ENCODE measurements around the gene RPS26. TPM values are rescaled to one million over a fixed set of nuclear protein-coding genes. Genes with fewer than 3 reads are reported as not detected.
"Not testable (repeated sequence)": the region's sequence is repeated elsewhere in the genome, so short reads cannot be mapped to it uniquely, and the experiment has no call there.

RPS26 gene
- total RNA-seq, 2 experiments from 2014 or later: 28.1 to 40.7 TPM

- CTCF ChIA-PET: interaction anchor here (0.6 to 4.6 kb wide), 10 partner anchors 10 to 290 kb away, joined by 3 to 102 read pairs (median 6); partner anchors contain the start of gene SUOX
- H3K36me3 Mint-ChIP-seq: peaks cover 26% of the 10 kb centered on the region
- no peak overlapping the region for H3K27ac Mint-ChIP-seq
- H3K27me3 Mint-ChIP-seq: no peaks in the 10 kb centered on the region
- no peak for DNase-seq
- POLR2A ChIA-PET: no interaction called here
- no peak overlapping the region for H3K4me3 Mint-ChIP-seq
- peaks cover 21% of the 10 kb centered on the region for H3K4me1 Mint-ChIP-seq (ENCODE audit: low read depth)
- no peaks in the 10 kb centered on the region for H3K9me3 Mint-ChIP-seq
- intact Hi-C loops (cut with micrococcal nuclease): loop anchor here (1.0 kb wide), 1 partner anchor 32 kb away; no protein-coding TSS in a partner anchor
These were observed 13.1 kb upstream of the RPS26 start for GRCh38 chr12:56028511-56029165.

DNA sequence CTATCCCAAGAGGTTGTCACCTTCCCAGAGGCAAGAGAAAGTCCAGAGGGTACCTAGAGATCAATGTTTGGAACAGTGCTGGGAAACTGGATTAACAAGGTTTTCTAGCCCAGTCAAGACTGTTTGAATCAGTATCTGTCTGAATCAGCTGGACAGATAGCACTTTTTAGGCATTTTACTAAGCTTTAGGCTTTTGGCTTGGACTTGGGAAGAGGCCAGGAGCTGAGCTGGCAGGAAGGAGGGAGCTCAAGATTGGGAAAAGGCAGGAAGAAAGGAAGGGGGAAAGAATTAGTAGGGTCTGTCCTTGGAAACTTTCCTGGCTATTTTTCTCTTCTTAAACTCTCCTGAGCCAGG lies 12.6 kb upstream of the RPS26 start:
- Mint-ChIP-seq H3K9me3 (no peaks in the 10 kb centered on the region), H3K4me1 (ENCODE audit: low read depth) (peaks cover 19% of the 10 kb centered on the region), H3K36me3 (peaks cover 27% of the 10 kb centered on the region), H3K4me3 (no peak overlapping the region), H3K27me3 (no peaks in the 10 kb centered on the region), H3K27ac (no peak overlapping the region)
- DNase-seq: no peak
- ChIA-PET CTCF (interaction anchor here (0.6 to 4.6 kb wide), 21 partner anchors 10 to 1550 kb away, joined by 3 to 102 read pairs (median 3); partner anchors contain the start of genes RAB5B and SUOX), POLR2A (no interaction called here)
- intact Hi-C loops (cut with micrococcal nuclease): loop anchor here (1.0 kb wide), 1 partner anchor 33 kb away; no protein-coding TSS in a partner anchor

DNA sequence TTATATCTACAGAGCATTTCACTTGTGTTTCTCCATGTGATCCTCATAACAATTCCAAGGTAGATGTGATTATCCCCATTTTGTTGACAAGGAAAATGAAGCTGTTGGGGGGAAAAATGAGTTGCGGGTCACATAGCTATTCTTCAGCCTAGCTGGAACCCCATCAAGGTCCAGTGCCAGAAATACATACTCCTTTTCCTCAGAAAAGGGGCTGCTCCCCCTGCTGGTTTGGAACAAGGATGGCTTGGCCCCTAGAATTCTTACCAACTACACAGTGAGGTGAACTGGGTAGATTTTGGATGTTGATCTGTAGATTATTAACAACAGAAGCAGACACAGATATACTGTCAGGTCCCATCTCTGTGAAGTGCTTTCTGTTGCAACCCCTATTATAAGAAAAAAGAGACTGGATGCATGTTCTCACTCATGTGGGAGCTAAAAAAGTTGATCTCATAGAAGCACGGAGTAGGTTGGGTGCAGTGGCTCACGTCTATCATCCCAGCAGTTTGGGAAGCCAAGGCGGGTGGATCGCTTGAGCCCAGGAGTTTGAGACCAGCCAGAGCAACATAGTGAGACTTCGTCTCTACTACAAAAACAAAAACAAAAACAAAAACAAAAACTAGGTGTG lies 11.9 kb upstream of the RPS26 start:
- POLR2A ChIA-PET: no interaction called here
- Mint-ChIP-seq H3K4me1 (ENCODE audit: low read depth) (peaks cover 19% of the 10 kb centered on the region), H3K4me3 (no peak overlapping the region), H3K9me3 (no peaks in the 10 kb centered on the region), H3K36me3 (peaks cover 30% of the 10 kb centered on the region), H3K27ac (no peak overlapping the region), H3K27me3 (no peaks in the 10 kb centered on the region)
- DNase-seq: peak; percentile 54
- intact Hi-C loops (cut with micrococcal nuclease): loop anchor here (1.0 kb wide), 1 partner anchor 33 kb away; no protein-coding TSS in a partner anchor
- CTCF ChIA-PET: interaction anchor here (0.6 to 4.6 kb wide), 22 partner anchors 10 to 1550 kb away, joined by 3 to 102 read pairs (median 3); partner anchors contain the start of genes RAB5B and SUOX

DNA sequence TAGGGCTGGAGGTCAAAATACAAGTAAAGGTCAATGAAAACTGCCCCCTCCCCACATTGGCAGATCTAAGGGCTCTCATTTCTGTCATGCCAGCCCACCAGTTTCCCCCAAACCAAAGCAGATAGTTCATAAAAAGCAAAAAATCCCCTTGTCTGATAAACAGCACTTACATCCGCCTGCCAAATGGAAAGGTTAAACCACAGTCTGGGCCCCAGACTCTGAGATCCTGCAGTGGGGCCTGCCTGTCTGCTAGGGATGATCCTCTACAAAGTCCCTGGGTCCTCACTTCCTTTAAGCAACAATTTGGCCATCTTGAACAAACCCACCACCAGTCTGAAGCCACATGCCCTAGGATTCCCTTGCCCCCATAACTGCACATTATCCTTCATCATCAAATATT lies 9.7 kb upstream of the RPS26 start:
- ChIA-PET CTCF (interaction anchor here (4.6 kb wide), 1 partner anchor 36 kb away, joined by 20 read pairs; the partner anchor contains the start of gene SUOX), POLR2A (no interaction called here)
- intact Hi-C loops (cut with micrococcal nuclease): no loop called here
- Mint-ChIP-seq H3K4me1 (ENCODE audit: low read depth) (peaks cover 19% of the 10 kb centered on the region), H3K27me3 (no peaks in the 10 kb centered on the region), H3K4me3 (no peak overlapping the region), H3K27ac (peak overlapping the region; percentile 55), H3K9me3 (no peaks in the 10 kb centered on the region), H3K36me3 (peaks cover 36% of the 10 kb centered on the region)
- DNase-seq: peak; percentile 36

- peaks cover 18% of the 10 kb centered on the region for H3K4me1 Mint-ChIP-seq (ENCODE audit: low read depth)
These were observed 7.0 kb upstream of the RPS26 start for GRCh38 chr12:56034586-56035332.

GRCh38 chr12:56037161-56037560 lies 4.6 kb upstream of the RPS26 start:
- Mint-ChIP-seq H3K27ac (no peak overlapping the region), H3K4me3 (no peak overlapping the region), H3K4me1 (ENCODE audit: low read depth) (peaks cover 25% of the 10 kb centered on the region), H3K36me3 (peaks cover 30% of the 10 kb centered on the region), H3K9me3 (no peaks in the 10 kb centered on the region), H3K27me3 (no peaks in the 10 kb centered on the region)
- intact Hi-C loops (cut with micrococcal nuclease): no loop called here
- DNase-seq: no peak
- ChIA-PET CTCF (interaction anchor here (2.2 kb wide), 1 partner anchor 10 kb away, joined by 7 read pairs; no protein-coding TSS in a partner anchor), POLR2A (no interaction called here)

More at GRCh38 chr12:56034586-56035332, 7.0 kb upstream of the RPS26 start:
- H3K4me3 Mint-ChIP-seq: no peak overlapping the region
- peak; percentile 17 for DNase-seq
- H3K9me3 Mint-ChIP-seq: no peaks in the 10 kb centered on the region
- H3K27ac Mint-ChIP-seq: no peak overlapping the region
- peaks cover 34% of the 10 kb centered on the region for H3K36me3 Mint-ChIP-seq
- H3K27me3 Mint-ChIP-seq: no peaks in the 10 kb centered on the region
- CTCF ChIA-PET: interaction anchor here (4.6 kb wide), 1 partner anchor 39 kb away, joined by 20 read pairs; the partner anchor contains the start of gene SUOX
- intact Hi-C loops (cut with micrococcal nuclease): no loop called here
- POLR2A ChIA-PET: no interaction called here

DNA sequence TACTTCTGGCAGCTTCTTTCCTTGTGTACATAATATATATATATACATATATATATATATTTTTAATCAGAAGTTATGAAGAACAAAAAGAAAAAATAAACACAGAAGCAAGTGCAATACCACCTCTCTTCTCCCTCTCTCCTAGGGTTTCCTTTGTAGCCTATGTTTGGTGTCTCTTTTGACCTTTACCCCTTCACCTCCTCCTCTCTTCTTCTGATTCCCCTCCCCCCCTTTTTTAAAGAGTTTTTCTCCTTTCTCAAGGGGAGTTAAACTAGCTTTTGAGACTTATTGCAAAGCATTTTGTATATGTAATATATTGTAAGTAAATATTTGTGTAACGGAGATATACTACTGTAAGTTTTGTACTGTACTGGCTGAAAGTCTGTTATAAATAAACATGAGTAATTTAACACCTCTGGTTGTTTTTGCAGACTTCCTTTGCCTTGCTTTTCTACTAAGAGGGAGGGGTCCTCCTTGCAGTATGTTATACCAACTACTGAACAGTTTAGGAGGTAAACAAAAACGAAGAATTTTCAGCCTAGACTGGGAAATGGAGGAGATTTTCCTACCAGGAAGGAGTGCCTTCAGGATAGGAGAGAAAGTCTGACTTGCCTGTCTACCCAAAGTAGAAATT lies 3.6 kb upstream of the RPS26 start:
- Mint-ChIP-seq H3K4me3 (no peak overlapping the region), H3K27me3 (no peaks in the 10 kb centered on the region)

DNA sequence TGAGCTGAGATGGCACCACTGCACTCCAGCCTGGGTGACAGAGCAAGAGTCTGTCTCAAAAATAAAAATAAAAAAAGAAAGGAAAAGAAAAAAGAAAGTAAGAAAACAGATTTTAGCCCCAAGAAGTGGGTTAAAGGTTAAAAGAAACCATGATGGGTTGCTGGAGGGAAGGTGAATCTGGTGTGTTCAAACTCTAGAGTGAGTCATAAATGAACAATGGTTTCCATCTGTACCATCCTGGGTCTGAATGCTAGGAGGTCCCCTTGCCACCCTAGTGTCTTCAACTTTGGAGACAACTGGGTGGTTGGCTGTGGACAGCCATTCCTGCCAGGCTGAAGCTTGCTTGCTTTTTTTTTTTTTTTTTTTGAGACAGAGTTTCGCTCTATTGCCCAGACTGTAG lies 1.6 kb upstream of the RPS26 start:
- no peaks in the 10 kb centered on the region for H3K27me3 Mint-ChIP-seq

More for the DNA sequence above, 3.6 kb upstream of the RPS26 start:
- ChIA-PET POLR2A (no interaction called here), CTCF (interaction anchor here (0.6 to 2.2 kb wide), 2 partner anchors 9 to 67 kb away, joined by 3 to 7 read pairs; no protein-coding TSS in a partner anchor)
- DNase-seq: no peak
- peaks cover 25% of the 10 kb centered on the region for H3K4me1 Mint-ChIP-seq (ENCODE audit: low read depth)
- H3K27ac Mint-ChIP-seq: no peak overlapping the region
- intact Hi-C loops (cut with micrococcal nuclease): no loop called here
- H3K9me3 Mint-ChIP-seq: no peaks in the 10 kb centered on the region
- peaks cover 30% of the 10 kb centered on the region for H3K36me3 Mint-ChIP-seq

GRCh38 chr12:56040963-56041551 lies 661 bp upstream of the RPS26 start:
- peaks cover 34% of the 10 kb centered on the region for H3K36me3 Mint-ChIP-seq
- H3K4me1 Mint-ChIP-seq (ENCODE audit: low read depth): peaks cover 40% of the 10 kb centered on the region
- intact Hi-C loops (cut with micrococcal nuclease): loop anchor here (1.0 to 10.0 kb wide), 11 partner anchors 20 to 594 kb away; partner anchors contain the start of genes BAZ2A, IKZF4, NABP2 and PA2G4
- no peaks in the 10 kb centered on the region for H3K9me3 Mint-ChIP-seq
- ChIA-PET CTCF (interaction anchor here (1.0 to 3.2 kb wide), 9 partner anchors 12 to 303 kb away, joined by 3 to 26 read pairs (median 6); partner anchors contain the start of genes ESYT1, IKZF4 and PA2G4), POLR2A (interaction anchor here (0.8 to 1.4 kb wide), 4 partner anchors 19 to 43 kb away, joined by 3 to 4 read pairs (median 4); partner anchors contain the start of genes IKZF4 and SUOX)
- DNase-seq: peak; percentile 26
- no peaks in the 10 kb centered on the region for H3K27me3 Mint-ChIP-seq
- peak overlapping the region; percentile 98 for H3K27ac Mint-ChIP-seq
- peak overlapping the region; percentile 98 for H3K4me3 Mint-ChIP-seq

More for the DNA sequence above, 1.6 kb upstream of the RPS26 start:
- DNase-seq: peak; percentile 41
- ChIA-PET POLR2A (interaction anchor here (0.6 to 1.4 kb wide), 4 partner anchors 18 to 1491 kb away, joined by 3 to 4 read pairs (median 4); partner anchors contain the start of gene IKZF4), CTCF (interaction anchor here (0.6 to 3.2 kb wide), 10 partner anchors 11 to 392 kb away, joined by 3 to 26 read pairs (median 6); partner anchors contain the start of genes ESYT1, IKZF4 and PA2G4)
- peaks cover 37% of the 10 kb centered on the region for H3K36me3 Mint-ChIP-seq
- H3K27ac Mint-ChIP-seq: peak overlapping the region; percentile 98
- intact Hi-C loops (cut with micrococcal nuclease): loop anchor here (2.0 to 10.0 kb wide), 5 partner anchors 19 to 595 kb away; partner anchors contain the start of genes BAZ2A, IKZF4, NABP2 and RNF41
- H3K4me1 Mint-ChIP-seq (ENCODE audit: low read depth): peaks cover 34% of the 10 kb centered on the region
- no peaks in the 10 kb centered on the region for H3K9me3 Mint-ChIP-seq
- H3K4me3 Mint-ChIP-seq: peak overlapping the region; percentile 98

- H3K9me3 Mint-ChIP-seq, H3K27me3 Mint-ChIP-seq, DNase-seq, CTCF ChIA-PET, POLR2A ChIA-PET: not testable (repeated sequence)
- H3K4me3 Mint-ChIP-seq: peak overlapping the region; percentile 98
- peak overlapping the region; percentile 98 for H3K27ac Mint-ChIP-seq
- peaks cover 34% of the 10 kb centered on the region for H3K36me3 Mint-ChIP-seq
- peaks cover 53% of the 10 kb centered on the region for H3K4me1 Mint-ChIP-seq (ENCODE audit: low read depth)
- intact Hi-C loops (cut with micrococcal nuclease): loop anchor here (5.0 to 10.0 kb wide), 2 partner anchors 180 to 592 kb away; partner anchors contain the start of genes BAZ2A, NABP2 and RNF41
These were observed 704 bp downstream of the RPS26 start for GRCh38 chr12:56042430-56042813.

GRCh38 chr12:56042843-56043242 lies 1.1 kb downstream of the RPS26 start:
- H3K27ac Mint-ChIP-seq: peak overlapping the region; percentile 98
- intact Hi-C loops (cut with micrococcal nuclease): loop anchor here (5.0 to 10.0 kb wide), 2 partner anchors 179 to 592 kb away; partner anchors contain the start of genes BAZ2A, NABP2 and RNF41
- peaks cover 34% of the 10 kb centered on the region for H3K36me3 Mint-ChIP-seq
- CTCF ChIA-PET: no interaction called here
- H3K9me3 Mint-ChIP-seq: no peaks in the 10 kb centered on the region
- peak overlapping the region; percentile 98 for H3K4me3 Mint-ChIP-seq
- DNase-seq: no peak
- POLR2A ChIA-PET: no interaction called here
- H3K4me1 Mint-ChIP-seq (ENCODE audit: low read depth): peaks cover 53% of the 10 kb centered on the region
- H3K27me3 Mint-ChIP-seq: no peaks in the 10 kb centered on the region

Measured in activated CD4-positive, alpha-beta memory T cell treated with anti-CD3 and anti-CD28 coated beads for 36 hours (primary cell).